ENCODE measurements around the gene MPDZ.

DNA sequence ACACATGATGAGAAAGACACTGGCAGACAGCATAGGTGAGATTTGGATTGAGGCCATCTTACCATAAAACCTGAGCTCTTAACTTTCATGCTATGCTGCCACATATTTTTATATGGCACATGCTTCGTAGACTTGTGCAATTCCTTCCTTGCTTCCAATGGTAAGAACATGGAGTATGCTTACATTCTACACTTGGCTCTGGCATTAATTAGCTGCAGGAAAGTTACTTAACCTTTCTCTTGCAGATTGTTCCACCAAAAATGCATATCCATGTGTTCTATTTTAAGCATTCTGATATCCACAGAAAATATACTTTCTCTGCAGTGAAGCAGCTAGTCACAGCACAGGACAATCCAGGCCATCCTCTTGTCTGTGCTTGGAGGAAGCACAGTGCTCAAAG lies 119.4 kb downstream of the MPDZ start:
- TF ChIP-seq, protein P1, sequence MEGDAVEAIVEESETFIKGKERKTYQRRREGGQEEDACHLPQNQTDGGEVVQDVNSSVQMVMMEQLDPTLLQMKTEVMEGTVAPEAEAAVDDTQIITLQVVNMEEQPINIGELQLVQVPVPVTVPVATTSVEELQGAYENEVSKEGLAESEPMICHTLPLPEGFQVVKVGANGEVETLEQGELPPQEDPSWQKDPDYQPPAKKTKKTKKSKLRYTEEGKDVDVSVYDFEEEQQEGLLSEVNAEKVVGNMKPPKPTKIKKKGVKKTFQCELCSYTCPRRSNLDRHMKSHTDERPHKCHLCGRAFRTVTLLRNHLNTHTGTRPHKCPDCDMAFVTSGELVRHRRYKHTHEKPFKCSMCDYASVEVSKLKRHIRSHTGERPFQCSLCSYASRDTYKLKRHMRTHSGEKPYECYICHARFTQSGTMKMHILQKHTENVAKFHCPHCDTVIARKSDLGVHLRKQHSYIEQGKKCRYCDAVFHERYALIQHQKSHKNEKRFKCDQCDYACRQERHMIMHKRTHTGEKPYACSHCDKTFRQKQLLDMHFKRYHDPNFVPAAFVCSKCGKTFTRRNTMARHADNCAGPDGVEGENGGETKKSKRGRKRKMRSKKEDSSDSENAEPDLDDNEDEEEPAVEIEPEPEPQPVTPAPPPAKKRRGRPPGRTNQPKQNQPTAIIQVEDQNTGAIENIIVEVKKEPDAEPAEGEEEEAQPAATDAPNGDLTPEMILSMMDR (conservative IDR thresholded peaks at IDR 0.05; ENCODE audit: low read depth, low read length): no peak
- no peak for TF ChIP-seq FOS (IDR thresholded peaks at IDR 0.05; ENCODE audit: low read depth, low read length)
- TF ChIP-seq, protein P2, sequence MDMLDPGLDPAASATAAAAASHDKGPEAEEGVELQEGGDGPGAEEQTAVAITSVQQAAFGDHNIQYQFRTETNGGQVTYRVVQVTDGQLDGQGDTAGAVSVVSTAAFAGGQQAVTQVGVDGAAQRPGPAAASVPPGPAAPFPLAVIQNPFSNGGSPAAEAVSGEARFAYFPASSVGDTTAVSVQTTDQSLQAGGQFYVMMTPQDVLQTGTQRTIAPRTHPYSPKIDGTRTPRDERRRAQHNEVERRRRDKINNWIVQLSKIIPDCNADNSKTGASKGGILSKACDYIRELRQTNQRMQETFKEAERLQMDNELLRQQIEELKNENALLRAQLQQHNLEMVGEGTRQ (IDR thresholded peaks at IDR 0.05; ENCODE audit: low read depth, low read length): no peak
